ENCODE data around the gene ARMC2. TPM values are rescaled to one million over a fixed set of nuclear protein-coding genes. Genes with fewer than 3 reads are reported as not detected.

The ARMC2 gene
- total RNA-seq, 2 experiments from 2014 or later = 3.9 to 5.2 TPM

DNA sequence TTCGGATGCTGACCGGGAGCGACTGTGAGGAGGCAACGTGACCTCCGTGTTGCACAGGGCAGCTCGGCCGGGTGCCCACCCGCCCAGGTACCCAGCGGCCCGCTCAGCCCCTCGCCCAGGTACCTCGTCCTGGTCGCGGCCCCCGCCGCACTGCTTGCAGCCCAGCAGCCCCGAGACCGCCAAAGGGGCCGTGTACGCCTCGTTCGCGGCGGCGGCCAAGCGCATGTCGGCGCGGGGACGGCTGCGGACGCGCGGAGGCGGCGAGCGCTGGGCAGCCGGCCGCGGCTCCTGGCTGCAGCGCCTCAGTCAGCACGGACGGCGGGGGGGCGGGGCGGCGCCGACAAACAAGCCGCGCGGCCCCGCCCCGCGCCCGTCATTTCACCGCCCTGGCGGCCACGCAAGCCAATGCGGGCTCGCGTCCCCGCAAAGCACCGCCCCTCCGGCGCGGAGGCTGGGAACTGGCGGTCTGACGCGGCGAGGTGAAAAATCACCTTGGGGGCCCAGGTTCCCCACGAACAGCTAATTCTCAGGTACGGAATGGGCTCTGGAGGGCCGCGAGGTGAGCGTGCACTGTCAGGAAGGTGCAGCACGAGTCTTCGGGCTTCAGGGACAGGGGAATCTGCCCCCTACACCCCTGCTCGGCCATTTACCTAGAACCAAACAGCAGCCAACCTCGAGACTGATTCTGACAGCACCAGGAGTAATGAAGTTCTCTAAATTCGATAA lies 161.2 kb downstream of the ARMC2 start:
- Mint-ChIP-seq H3K27ac (peak overlapping the region; percentile 98), H3K36me3 (ENCODE audit: low read depth) (no peaks in the 10 kb centered on the region), H3K4me3 (peak overlapping the region; percentile 94), H3K4me1 (peaks cover 60% of the 10 kb centered on the region), H3K27me3 (no peaks in the 10 kb centered on the region), H3K9me3 (ENCODE audit: low read depth) (no peaks in the 10 kb centered on the region)
- peak; percentile 95 for DNase-seq
- intact Hi-C loops (cut with DNase I, micrococcal nuclease) = loop anchor here (1.0 to 10.0 kb wide), 14 partner anchors 49 to 1805 kb away; partner anchors contain the start of genes SESN1 (in 2 of the 2), ARMC2 (in 1 of the 2), CD164 (in 1 of the 2) and CDK19 (in 1 of the 2)
- ChIA-PET POLR2A (interaction anchor here (0.6 to 1.4 kb wide), 7 partner anchors 38 to 451 kb away, joined by 3 to 5 read pairs (median 3); partner anchors contain the start of genes CEP57L1 and SESN1), CTCF (interaction anchor here (0.8 to 2.1 kb wide), 3 partner anchors 10 to 453 kb away, joined by 3 to 10 read pairs (median 6); no protein-coding TSS in a partner anchor)
- peak; percentile 89 for ATAC-seq

DNA sequence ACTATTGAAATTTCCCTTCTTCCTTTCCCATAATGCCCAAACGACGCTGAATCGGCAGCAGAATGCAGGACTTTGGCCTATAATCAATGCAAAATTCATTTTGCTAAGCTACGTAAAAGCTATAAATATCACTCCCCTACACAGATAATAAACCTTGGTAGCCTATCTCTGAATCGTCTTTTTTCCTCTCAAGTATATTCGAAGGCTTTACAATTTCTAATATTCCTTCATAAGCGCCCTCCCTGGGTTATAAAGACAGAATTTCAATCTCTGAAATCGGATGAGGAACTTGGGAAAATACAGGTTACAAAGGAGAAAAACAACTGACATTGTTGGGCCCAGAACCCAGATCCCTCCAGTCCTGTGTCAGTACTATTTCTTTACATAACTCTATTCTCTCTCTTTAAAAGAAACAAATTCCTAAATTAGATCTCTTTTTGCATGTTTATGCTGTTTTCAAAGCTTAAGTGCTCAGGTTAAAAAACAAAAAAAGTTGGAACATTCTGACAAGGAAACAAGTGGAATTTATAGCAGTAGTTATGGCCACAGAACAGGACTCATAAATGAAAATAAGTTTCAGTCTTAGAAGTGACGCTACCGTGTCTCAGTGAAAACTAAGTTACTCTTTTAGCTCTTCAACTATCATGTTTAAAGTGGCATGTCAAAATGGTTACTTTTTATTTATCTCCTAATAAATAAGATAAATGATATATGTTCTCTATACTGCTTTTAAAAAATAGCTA lies 161.9 kb downstream of the ARMC2 start:
- H3K27me3 Mint-ChIP-seq = no peaks in the 10 kb centered on the region
- POLR2A ChIA-PET = interaction anchor here (0.6 to 1.0 kb wide), 4 partner anchors 39 to 451 kb away, joined by 3 read pairs; no protein-coding TSS in a partner anchor
- peak overlapping the region; percentile 98 for H3K27ac Mint-ChIP-seq
- H3K36me3 Mint-ChIP-seq (ENCODE audit: low read depth) = no peaks in the 10 kb centered on the region
- peaks cover 59% of the 10 kb centered on the region for H3K4me1 Mint-ChIP-seq
- CTCF ChIA-PET = interaction anchor here (0.8 to 2.1 kb wide), 5 partner anchors 8 to 453 kb away, joined by 3 to 10 read pairs (median 3); no protein-coding TSS in a partner anchor
- ATAC-seq (no peak), DNase-seq (no peak)
- peak overlapping the region; percentile 94 for H3K4me3 Mint-ChIP-seq
- intact Hi-C loops (cut with DNase I, micrococcal nuclease) = loop anchor here (1.0 to 10.0 kb wide), 17 partner anchors 49 to 1805 kb away; partner anchors contain the start of genes SESN1 (in 2 of the 2), AFG1L (in 1 of the 2), ARMC2 (in 1 of the 2) and CD164 (in 1 of the 2)
- H3K9me3 Mint-ChIP-seq (ENCODE audit: low read depth) = no peaks in the 10 kb centered on the region

DNA sequence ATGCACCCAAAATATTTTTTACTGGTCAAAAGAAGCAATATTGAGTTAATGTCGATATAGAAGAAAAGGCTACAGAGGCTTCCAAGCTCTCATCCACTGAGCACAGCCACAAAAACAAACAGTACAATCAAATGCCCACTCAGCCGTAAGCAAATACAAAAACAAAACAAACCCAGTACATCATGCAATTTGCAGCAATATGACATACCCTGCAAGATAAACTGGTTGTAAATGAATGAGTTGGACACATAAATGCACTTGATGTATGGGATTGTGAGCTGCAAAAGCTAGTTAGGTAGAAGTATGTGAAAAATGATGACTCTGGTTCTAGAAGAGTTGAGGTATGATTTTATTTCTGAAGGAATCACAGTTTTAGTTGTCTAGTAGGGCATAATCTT lies 162.5 kb downstream of the ARMC2 start:
- Mint-ChIP-seq H3K27me3 (no peaks in the 10 kb centered on the region), H3K9me3 (ENCODE audit: low read depth) (no peaks in the 10 kb centered on the region), H3K27ac (no peak overlapping the region), H3K36me3 (ENCODE audit: low read depth) (no peaks in the 10 kb centered on the region), H3K4me1 (peaks cover 64% of the 10 kb centered on the region), H3K4me3 (peak overlapping the region; percentile 5)
- ChIA-PET CTCF (interaction anchor here (0.8 to 2.1 kb wide), 5 partner anchors 8 to 128 kb away, joined by 3 to 10 read pairs (median 3); no protein-coding TSS in a partner anchor), POLR2A (no interaction called here)
- intact Hi-C loops (cut with DNase I, micrococcal nuclease) = loop anchor here (5.0 to 10.0 kb wide), 3 partner anchors 453 to 716 kb away; partner anchors contain the start of gene AFG1L (in 1 of the 2)
- DNase-seq (no peak), ATAC-seq (no peak)

DNA sequence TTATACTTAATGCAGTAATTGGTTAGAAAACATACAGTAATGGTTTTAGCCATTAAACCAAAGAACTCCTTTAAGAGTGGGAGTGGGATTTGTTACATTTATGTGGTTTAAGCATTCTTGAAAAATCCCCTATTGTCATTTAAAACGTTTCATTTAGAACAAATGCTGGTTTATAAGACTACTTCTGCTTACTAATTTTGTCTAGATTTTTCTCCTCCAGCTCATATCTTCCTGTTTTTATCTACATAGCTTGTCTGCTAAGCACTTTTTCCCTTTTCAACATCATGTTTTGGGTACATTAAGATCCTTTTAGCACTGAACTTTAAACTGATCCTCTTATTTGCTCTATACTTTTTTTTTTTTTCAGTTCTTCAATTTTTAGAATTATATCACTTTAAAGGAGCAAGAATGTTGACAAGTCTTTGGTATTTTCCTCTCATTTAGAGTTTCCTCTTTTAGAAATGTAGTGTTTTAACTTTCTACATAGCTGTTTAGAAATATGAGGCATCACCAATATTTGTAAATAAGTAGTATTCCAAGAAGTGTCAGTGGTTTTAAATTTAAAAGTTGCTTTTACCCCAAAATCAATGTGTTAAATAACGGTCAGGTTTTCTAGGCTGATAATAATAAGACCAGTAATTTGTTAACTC lies 165.6 kb downstream of the ARMC2 start:
- Mint-ChIP-seq H3K27me3 (no peaks in the 10 kb centered on the region), H3K4me1 (peaks cover 45% of the 10 kb centered on the region), H3K27ac (peak overlapping the region; percentile 74), H3K9me3 (ENCODE audit: low read depth) (no peaks in the 10 kb centered on the region), H3K4me3 (no peak overlapping the region), H3K36me3 (ENCODE audit: low read depth) (no peaks in the 10 kb centered on the region)
- CTCF ChIA-PET = interaction anchor here (0.7 to 1.9 kb wide), 6 partner anchors 40 to 369 kb away, joined by 3 to 11 read pairs (median 4); partner anchors contain the start of gene CD164
- intact Hi-C loops (cut with DNase I, micrococcal nuclease) = loop anchor here (5.0 to 10.0 kb wide), 3 partner anchors 456 to 719 kb away; partner anchors contain the start of gene AFG1L (in 1 of the 2)
- ATAC-seq (peak; percentile 9), DNase-seq (no peak)
- POLR2A ChIA-PET = interaction anchor here (0.6 to 0.8 kb wide), 2 partner anchors 13 to 192 kb away, joined by 3 to 4 read pairs; no protein-coding TSS in a partner anchor

DNA sequence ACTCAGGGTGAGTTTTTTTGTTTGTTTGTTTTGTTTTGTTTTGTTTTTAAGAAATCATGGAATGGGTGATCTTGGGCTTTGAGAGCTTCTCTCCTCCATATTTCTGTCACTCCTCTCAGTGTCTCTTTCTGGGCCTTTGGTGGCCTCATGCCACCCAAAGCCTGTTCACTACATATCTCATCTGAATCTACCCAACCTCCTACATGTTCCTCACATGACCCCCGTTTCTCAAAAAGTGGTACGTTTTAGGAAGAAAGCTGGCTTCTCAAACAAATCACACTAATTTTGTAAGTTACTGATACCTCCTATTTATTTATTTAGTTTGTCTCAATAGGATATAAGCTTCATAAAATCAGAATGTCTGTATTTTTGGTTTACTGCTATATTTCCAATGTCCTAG lies 166.4 kb downstream of the ARMC2 start:
- ChIA-PET CTCF (interaction anchor here (0.6 to 2.3 kb wide), 8 partner anchors 11 to 1192 kb away, joined by 3 to 5 read pairs (median 4); no protein-coding TSS in a partner anchor), POLR2A (no interaction called here)
- H3K27me3 Mint-ChIP-seq = no peaks in the 10 kb centered on the region
- H3K4me1 Mint-ChIP-seq = peaks cover 50% of the 10 kb centered on the region
- H3K27ac Mint-ChIP-seq = peak overlapping the region; percentile 78
- DNase-seq = no peak
- no peak overlapping the region for H3K4me3 Mint-ChIP-seq
- intact Hi-C loops (cut with DNase I, micrococcal nuclease) = loop anchor here (5.0 to 10.0 kb wide), 3 partner anchors 457 to 720 kb away; partner anchors contain the start of gene AFG1L (in 1 of the 2)
- no peak for ATAC-seq
- no peaks in the 10 kb centered on the region for H3K36me3 Mint-ChIP-seq (ENCODE audit: low read depth)
- H3K9me3 Mint-ChIP-seq (ENCODE audit: low read depth) = no peaks in the 10 kb centered on the region

DNA sequence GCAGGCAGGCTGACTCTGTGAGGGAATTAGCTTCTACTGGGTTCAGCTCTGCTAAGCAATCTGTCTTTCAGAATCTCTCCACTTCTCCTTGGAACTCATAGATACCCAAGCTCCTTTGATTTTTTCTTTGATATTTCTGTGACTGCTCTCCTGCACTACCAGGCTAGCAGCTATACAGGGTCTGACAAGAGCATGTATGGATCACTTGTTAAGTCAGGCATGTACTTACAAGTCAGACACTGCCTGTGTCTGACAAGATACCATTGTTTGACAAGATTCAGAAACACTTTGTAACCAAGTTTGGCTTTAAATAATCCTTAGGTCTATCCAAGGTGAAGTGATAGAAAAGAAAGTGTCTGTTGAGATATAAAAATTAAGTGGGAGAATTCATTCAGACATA lies 167.0 kb downstream of the ARMC2 start:
- no peaks in the 10 kb centered on the region for H3K36me3 Mint-ChIP-seq (ENCODE audit: low read depth)
- no peak for DNase-seq
- ATAC-seq = peak; percentile 14
- peak overlapping the region; percentile 53 for H3K27ac Mint-ChIP-seq
- POLR2A ChIA-PET = no interaction called here
- CTCF ChIA-PET = interaction anchor here (0.6 to 2.3 kb wide), 7 partner anchors 15 to 1192 kb away, joined by 3 to 5 read pairs (median 5); no protein-coding TSS in a partner anchor
- H3K4me1 Mint-ChIP-seq = peaks cover 52% of the 10 kb centered on the region
- H3K27me3 Mint-ChIP-seq = no peaks in the 10 kb centered on the region
- intact Hi-C loops (cut with DNase I, micrococcal nuclease) = loop anchor here in 1 of 2 experiments (10.0 kb wide), 1 partner anchor 720 kb away; the partner anchor contains the start of gene AFG1L
- H3K4me3 Mint-ChIP-seq = no peak overlapping the region
- no peaks in the 10 kb centered on the region for H3K9me3 Mint-ChIP-seq (ENCODE audit: low read depth)

DNA sequence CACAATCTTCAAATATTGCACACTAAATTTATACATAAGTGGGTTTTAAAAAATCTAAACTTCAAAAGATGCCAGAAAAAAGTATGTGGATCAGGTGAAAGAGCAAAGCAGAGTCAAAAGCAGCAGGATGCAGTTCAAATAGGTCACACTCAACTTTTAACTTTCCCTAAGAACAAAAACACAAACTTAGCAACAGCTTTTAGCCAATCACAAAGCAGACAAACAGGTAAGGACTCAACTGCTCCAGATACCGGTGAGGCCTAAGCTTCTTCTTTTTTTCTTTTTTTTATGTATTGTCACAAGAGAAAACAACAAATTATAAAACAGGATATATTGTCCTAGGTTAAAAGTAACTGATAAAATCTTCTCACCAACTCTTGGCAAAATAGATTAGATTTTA lies 171.7 kb downstream of the ARMC2 start:
- Mint-ChIP-seq H3K27ac (no peak overlapping the region), H3K9me3 (ENCODE audit: low read depth) (no peaks in the 10 kb centered on the region), H3K27me3 (no peaks in the 10 kb centered on the region), H3K36me3 (ENCODE audit: low read depth) (no peaks in the 10 kb centered on the region), H3K4me3 (no peak overlapping the region), H3K4me1 (peaks cover 39% of the 10 kb centered on the region)
- ChIA-PET POLR2A (no interaction called here), CTCF (interaction anchor here (2.5 kb wide), 1 partner anchor 9 kb away, joined by 10 read pairs; no protein-coding TSS in a partner anchor)
- intact Hi-C loops (cut with DNase I, micrococcal nuclease) = loop anchor here in 1 of 2 experiments (10.0 kb wide), 1 partner anchor 725 kb away; the partner anchor contains the start of gene AFG1L
- no peak for DNase-seq
- ATAC-seq = peak; percentile 42

DNA sequence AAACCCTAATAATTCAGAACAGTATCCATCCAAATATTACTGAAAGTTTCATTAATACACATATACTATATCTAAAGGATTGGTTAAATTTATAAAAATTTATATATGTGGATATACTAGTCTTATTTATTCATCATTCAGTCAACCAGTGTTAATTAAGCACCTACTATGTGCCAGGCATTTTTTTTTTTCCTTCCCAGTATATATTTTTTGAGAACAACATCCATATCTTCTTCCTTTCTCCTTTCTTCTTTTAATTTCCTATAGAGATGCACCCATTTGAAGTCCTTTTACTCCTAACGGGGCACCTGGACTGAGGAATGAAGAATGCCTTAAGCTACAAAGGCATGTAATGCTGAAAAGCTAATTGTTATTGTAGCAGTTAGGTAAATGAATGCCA lies 173.6 kb downstream of the ARMC2 start:
- ChIA-PET CTCF (interaction anchor here (0.6 to 1.1 kb wide), 2 partner anchors 15 to 29 kb away, joined by 3 read pairs; no protein-coding TSS in a partner anchor), POLR2A (interaction anchor here (0.6 kb wide), 1 partner anchor 15 kb away, joined by 3 read pairs; no protein-coding TSS in a partner anchor)
- peaks cover 41% of the 10 kb centered on the region for H3K4me1 Mint-ChIP-seq
- H3K36me3 Mint-ChIP-seq (ENCODE audit: low read depth) = no peaks in the 10 kb centered on the region
- no peaks in the 10 kb centered on the region for H3K27me3 Mint-ChIP-seq
- no peak overlapping the region for H3K4me3 Mint-ChIP-seq
- DNase-seq (no peak), ATAC-seq (no peak)
- H3K27ac Mint-ChIP-seq = no peak overlapping the region
- intact Hi-C loops (cut with DNase I, micrococcal nuclease) = no loop called here
- no peaks in the 10 kb centered on the region for H3K9me3 Mint-ChIP-seq (ENCODE audit: low read depth)

DNA sequence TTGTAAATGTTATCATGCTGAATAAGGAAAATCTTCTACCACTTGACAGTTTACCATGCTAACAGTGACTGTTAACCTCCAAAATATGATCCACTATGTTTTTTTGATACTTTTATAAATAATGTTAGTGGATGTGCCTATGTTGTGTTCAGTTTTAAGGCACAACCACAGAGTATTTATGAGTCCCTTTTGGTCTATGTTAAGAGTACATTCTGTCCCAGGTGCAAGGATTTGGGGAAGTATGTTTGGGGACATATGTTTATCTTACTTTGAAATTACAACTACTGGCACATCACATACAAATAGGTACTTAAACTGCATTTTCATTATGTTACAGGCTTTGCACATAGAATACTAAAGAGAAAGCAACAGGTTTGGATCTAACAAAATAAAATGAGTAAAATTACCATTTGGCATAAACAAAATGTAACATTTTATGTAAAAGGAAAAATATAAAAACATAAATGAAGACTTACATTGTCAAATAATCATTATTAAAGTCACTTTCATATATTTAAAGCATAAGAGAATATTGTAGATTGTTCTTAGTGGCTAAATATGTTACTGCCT lies 175.2 kb downstream of the ARMC2 start:
- no peaks in the 10 kb centered on the region for H3K9me3 Mint-ChIP-seq (ENCODE audit: low read depth)
- no peaks in the 10 kb centered on the region for H3K27me3 Mint-ChIP-seq
- DNase-seq (no peak), ATAC-seq (no peak)
- ChIA-PET POLR2A (no interaction called here), CTCF (no interaction called here)
- intact Hi-C loops (cut with DNase I, micrococcal nuclease) = no loop called here
- peaks cover 41% of the 10 kb centered on the region for H3K4me1 Mint-ChIP-seq
- no peak overlapping the region for H3K27ac Mint-ChIP-seq
- H3K36me3 Mint-ChIP-seq (ENCODE audit: low read depth) = no peaks in the 10 kb centered on the region
- no peak overlapping the region for H3K4me3 Mint-ChIP-seq

All from activated CD4-positive, alpha-beta T cell treated with anti-CD3 and anti-CD28 coated beads for 36 hours (primary cell).